Naive thymus-derived CD4-positive, alpha-beta T cell (primary cell): ENCODE results near the gene CAPN7. TPM values are rescaled to one million over a fixed set of nuclear protein-coding genes. Genes with fewer than 3 reads are reported as not detected.

Experiments used
- ATAC-seq: fragments of 150-1000 bp; cut with Tn5 transposase; 2 replicates; pipeline ENCODE4 v1.10.0; 2021; ENCODE audit warnings: mild to moderate bottlenecking, moderate library complexity
- CTCF ChIA-PET: fragments of 350-600 bp; sonication (Branson Sonifier 250); formaldehyde crosslinking; loops from one replicate; lab custom pipeline; 2021; ENCODE audit warnings: antibody characterized with exemption; lab: Charles Lee
- POLR2A ChIA-PET: fragments of 350-600 bp; sonication (Branson Sonifier 250); formaldehyde crosslinking; loops from one replicate; lab custom pipeline; 2021; ENCODE audit warnings: antibody characterized with exemption, inconsistent platforms; lab: Charles Lee
- DNase-seq, 9 donors: peaks; one replicate each; pipeline versions ENCODE4 v3.0.0 to v3.0.0-alpha.2; 2020 to 2022; ENCODE audit warnings: mixed read lengths in 1 of 9
- H3K27ac ChIP-seq: one replicate; pipeline ENCODE4 v1.7.0; 2013; ENCODE audit warnings: mild to moderate bottlenecking, low read depth, low read length, moderate library complexity
- H3K27me3 ChIP-seq, 2 donors: one replicate each; pipeline ENCODE4 v1.7.0; 2013; ENCODE audit warnings: low read length in 2 of 2, mild to moderate bottlenecking in 2 of 2, moderate library complexity in 2 of 2; ENCODE audit not compliant: control insufficient read depth in 2 of 2, insufficient read depth in 2 of 2
- H3K36me3 ChIP-seq, 3 experiments: 1 replicate in 2 of 3; 2 replicates in 1 of 3; pipeline ENCODE4 v1.7.0; 2013; ENCODE audit warnings: low read length in 3 of 3, mild to moderate bottlenecking in 3 of 3, moderate library complexity in 1 of 3; ENCODE audit not compliant: insufficient read depth in 3 of 3, control insufficient read depth in 2 of 3
- H3K4me1 ChIP-seq, 2 donors: one replicate each; pipeline ENCODE4 v1.7.0; 2013; ENCODE audit warnings: low read length in 2 of 2, mild to moderate bottlenecking in 2 of 2, moderate library complexity in 1 of 2; ENCODE audit not compliant: control insufficient read depth in 2 of 2, insufficient read depth in 2 of 2
- H3K4me3 ChIP-seq: 2 replicates; pipeline ENCODE4 v1.7.0; 2013; ENCODE audit warnings: mild to moderate bottlenecking, low read length
- H3K9me3 ChIP-seq, 3 experiments: 1 replicate in 2 of 3; 2 replicates in 1 of 3; pipeline ENCODE4 v1.7.0; 2013; ENCODE audit warnings: low read length in 3 of 3; ENCODE audit not compliant: control insufficient read depth in 2 of 3
- H3K27ac Mint-ChIP-seq, 9 donors: one replicate each; pipeline ENCODE4 v1.8.0; 2020 to 2022; ENCODE audit warnings: mixed read lengths in 9 of 9, mild to moderate bottlenecking in 8 of 9, moderate library complexity in 5 of 9, inconsistent platforms in 2 of 9
- H3K27me3 Mint-ChIP-seq, 5 donors: one replicate each; pipeline ENCODE4 v1.8.0; 2021 to 2022; ENCODE audit warnings: mixed read lengths in 5 of 5, mild to moderate bottlenecking in 1 of 5
- H3K36me3 Mint-ChIP-seq, 5 donors: one replicate each; pipeline ENCODE4 v1.8.0; 2020 to 2022; ENCODE audit warnings: mixed read lengths in 5 of 5, mild to moderate bottlenecking in 3 of 5, inconsistent platforms in 1 of 5
- H3K4me1 Mint-ChIP-seq, 7 donors: one replicate each; pipeline ENCODE4 v1.8.0; 2020 to 2022; ENCODE audit warnings: mixed read lengths in 7 of 7, mild to moderate bottlenecking in 3 of 7, inconsistent platforms in 1 of 7
- H3K4me3 Mint-ChIP-seq, 10 donors: one replicate each; pipeline ENCODE4 v1.8.0; 2020 to 2022; ENCODE audit warnings: mild to moderate bottlenecking in 10 of 10, mixed read lengths in 10 of 10, moderate library complexity in 6 of 10, inconsistent platforms in 2 of 10
- H3K9me3 Mint-ChIP-seq, 11 donors: one replicate each; pipeline ENCODE4 v1.8.0; 2020 to 2022; ENCODE audit warnings: mixed read lengths in 11 of 11, mild to moderate bottlenecking in 4 of 11, inconsistent platforms in 1 of 11, moderate library complexity in 1 of 11
- intact Hi-C, 2 donors: fragments of 100-400 bp; cut with micrococcal nuclease; formaldehyde crosslinking; loops; one replicate each; pipeline ENCODE4 v1.15.1; 2023
- polyA plus RNA-seq, 2 donors: library from polyadenylated mRNA; unstranded; fragments of 300-500 nt; fragmentation: Illumina TruSeq; gene quantifications; one replicate each; pipeline ENCODE4 v1.2.3, GENCODE V29; 2021
- total RNA-seq, 6 experiments: library from RNA in 5 of 6; stranded (reverse) in 5 of 6; gene quantifications; 1 replicate in 5 of 6; 2 replicates in 1 of 6; pipeline ENCODE4 v1.2.3 and lab custom pipeline; 2021 to 2026

CAPN7 gene
- total and polyA plus RNA-seq, 7 experiments from 2014 or later = 23.4 to 104 (median 61.5) TPM

- Mint-ChIP-seq H3K36me3 (peaks cover 10 to 41% (median 36%) of the 10 kb centered on the region in 5 donors), H3K4me1 (peaks cover 10 to 29% (median 16%) of the 10 kb centered on the region in 7 donors), H3K9me3 (no peaks in the 10 kb centered on the region), H3K27me3 (no peaks in the 10 kb centered on the region), H3K4me3 (no peak overlapping the region), H3K27ac (no peak overlapping the region)
- POLR2A ChIA-PET = interaction anchor here (0.6 to 1.6 kb wide), 5 partner anchors 8 to 378 kb away, joined by 3 to 10 read pairs (median 4); partner anchors contain the start of gene CAPN7
- H3K27ac ChIP-seq = no peak overlapping the region
- intact Hi-C loops = loop anchor here in 1 of 2 donors (2.0 kb wide), 1 partner anchor 15 kb away; the partner anchor contains the start of gene CAPN7
- no peak overlapping the region for H3K4me3 ChIP-seq
- no peaks in the 10 kb centered on the region for H3K27me3 ChIP-seq
- H3K4me1 ChIP-seq = no peaks in the 10 kb centered on the region
- CTCF ChIA-PET = interaction anchor here (0.7 to 3.0 kb wide), 2 partner anchors 19 to 369 kb away, joined by 3 to 8 read pairs; no protein-coding TSS in a partner anchor
- peaks cover 33 to 79% (median 36%) of the 10 kb centered on the region in 3 experiments for H3K36me3 ChIP-seq
- no peak for DNase-seq
- no peaks in the 10 kb centered on the region for H3K9me3 ChIP-seq
- ATAC-seq = no peak
Measured at GRCh38 chr3:15221574-15222217, 15.7 kb downstream of the CAPN7 start.

GRCh38 chr3:15223685-15224572, 17.9 kb downstream of the CAPN7 start:
- no peaks in the 10 kb centered on the region for H3K4me1 ChIP-seq
- CTCF ChIA-PET = no interaction called here
- peaks cover 22 to 79% (median 30%) of the 10 kb centered on the region in 3 experiments for H3K36me3 ChIP-seq
- H3K36me3 Mint-ChIP-seq = peaks cover 10 to 38% (median 25%) of the 10 kb centered on the region in 5 donors
- H3K9me3 ChIP-seq = no peaks in the 10 kb centered on the region
- no peaks in the 10 kb centered on the region for H3K27me3 Mint-ChIP-seq
- H3K4me3 Mint-ChIP-seq = no peak overlapping the region
- peak overlapping the region in 1 of 9 donors; percentile 28 for H3K27ac Mint-ChIP-seq
- ATAC-seq = no peak
- peaks cover 0 to 13% (median 5%) of the 10 kb centered on the region in 7 donors for H3K4me1 Mint-ChIP-seq
- no peaks in the 10 kb centered on the region for H3K27me3 ChIP-seq
- intact Hi-C loops = loop anchor here in 1 of 2 donors (2.0 kb wide), 1 partner anchor 17 kb away; the partner anchor contains the start of gene CAPN7
- no peak overlapping the region for H3K27ac ChIP-seq
- POLR2A ChIA-PET = interaction anchor here (0.7 to 1.4 kb wide), 3 partner anchors 17 to 569 kb away, joined by 4 to 7 read pairs (median 7); no protein-coding TSS in a partner anchor
- no peak for DNase-seq
- H3K9me3 Mint-ChIP-seq = no peaks in the 10 kb centered on the region
- no peak overlapping the region for H3K4me3 ChIP-seq

DNA sequence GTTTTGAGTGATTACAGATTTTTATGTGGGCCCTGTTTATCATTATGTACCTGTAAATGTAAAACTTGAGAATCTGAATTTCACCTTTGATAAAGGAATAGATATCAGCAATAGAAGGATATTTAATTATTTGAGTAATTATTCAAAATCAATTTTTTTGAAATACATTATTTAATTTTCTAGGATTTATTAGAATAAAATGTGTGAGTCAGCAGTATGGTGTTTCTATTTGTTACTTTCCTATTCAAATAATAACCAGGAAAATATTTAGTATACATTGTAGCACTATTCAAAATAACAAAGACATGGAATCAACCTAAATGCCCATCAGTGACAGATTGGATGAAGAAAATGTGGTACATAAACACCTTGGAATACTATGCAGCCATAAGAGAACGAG, 22.1 kb downstream of the CAPN7 start:
- ATAC-seq = no peak
- Histone ChIP-seq H3K9me3 (no peaks in the 10 kb centered on the region), H3K4me3 (no peak overlapping the region), H3K27me3 (no peaks in the 10 kb centered on the region), H3K27ac (no peak overlapping the region), H3K36me3 (peaks cover 13 to 69% (median 18%) of the 10 kb centered on the region in 3 experiments), H3K4me1 (no peaks in the 10 kb centered on the region)
- ChIA-PET CTCF (interaction anchor here (1.4 kb wide), 1 partner anchor 40 kb away, joined by 4 read pairs; no protein-coding TSS in a partner anchor), POLR2A (interaction anchor here (0.6 kb wide), 1 partner anchor 15 kb away, joined by 5 read pairs; no protein-coding TSS in a partner anchor)
- Mint-ChIP-seq H3K27ac (no peak overlapping the region), H3K36me3 (peaks cover 0 to 26% (median 7%) of the 10 kb centered on the region in 5 donors), H3K4me3 (no peak overlapping the region), H3K27me3 (no peaks in the 10 kb centered on the region), H3K4me1 (peaks cover 0 to 5% (median 0%) of the 10 kb centered on the region in 7 donors), H3K9me3 (no peaks in the 10 kb centered on the region)
- no peak for DNase-seq
- intact Hi-C loops = no loop called here

DNA sequence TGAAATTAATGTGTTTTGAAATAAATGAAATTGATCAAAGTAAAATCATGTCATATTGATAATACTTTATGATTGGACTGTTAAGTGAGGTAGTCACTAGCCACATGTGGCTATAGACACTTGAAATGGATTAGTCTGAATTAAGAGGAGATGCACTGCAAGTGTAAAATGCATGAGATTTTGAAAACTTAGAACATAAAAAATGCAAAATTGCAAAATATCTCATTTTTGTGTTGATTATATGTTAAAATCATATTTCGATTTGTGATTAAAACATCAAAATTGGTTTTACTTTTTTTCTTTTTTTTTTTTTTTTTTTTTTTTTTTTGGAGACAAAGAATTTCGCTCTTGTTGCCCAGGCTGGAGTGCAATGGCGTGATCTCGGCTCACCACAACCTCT, 23.2 kb downstream of the CAPN7 start:
- ChIA-PET CTCF (no interaction called here), POLR2A (no interaction called here)
- Mint-ChIP-seq H3K9me3 (no peaks in the 10 kb centered on the region), H3K4me1 (peaks cover 0 to 4% (median 0%) of the 10 kb centered on the region in 7 donors), H3K4me3 (no peak overlapping the region), H3K36me3 (peaks cover 0 to 24% (median 5%) of the 10 kb centered on the region in 5 donors), H3K27me3 (no peaks in the 10 kb centered on the region), H3K27ac (no peak overlapping the region)
- intact Hi-C loops = no loop called here
- Histone ChIP-seq H3K36me3 (peaks cover 12 to 66% (median 24%) of the 10 kb centered on the region in 3 experiments), H3K27me3 (no peaks in the 10 kb centered on the region), H3K4me3 (no peak overlapping the region), H3K27ac (no peak overlapping the region), H3K4me1 (no peaks in the 10 kb centered on the region), H3K9me3 (no peaks in the 10 kb centered on the region)
- ATAC-seq = no peak
- DNase-seq = no peak

- ChIA-PET CTCF (interaction anchor here (1.4 kb wide), 1 partner anchor 27 kb away, joined by 5 read pairs; no protein-coding TSS in a partner anchor), POLR2A (no interaction called here)
- H3K36me3 Mint-ChIP-seq = peaks cover 8 to 26% (median 15%) of the 10 kb centered on the region in 5 donors
- Histone ChIP-seq H3K27ac (no peak overlapping the region), H3K27me3 (no peaks in the 10 kb centered on the region), H3K4me1 (no peaks in the 10 kb centered on the region), H3K9me3 (no peaks in the 10 kb centered on the region), H3K36me3 (peaks cover 11 to 42% (median 14%) of the 10 kb centered on the region in 3 experiments), H3K4me3 (no peak overlapping the region)
- DNase-seq (peak in 6 of 9 donors; percentile 26 to 47 (median 38)), ATAC-seq (peak; percentile 74)
- H3K27me3 Mint-ChIP-seq = no peaks in the 10 kb centered on the region
- H3K9me3 Mint-ChIP-seq = no peaks in the 10 kb centered on the region
- H3K4me3 Mint-ChIP-seq = no peak overlapping the region
- peak overlapping the region in 2 of 9 donors; percentile 36 to 52 for H3K27ac Mint-ChIP-seq
- peaks cover 4 to 16% (median 9%) of the 10 kb centered on the region in 7 donors for H3K4me1 Mint-ChIP-seq
- intact Hi-C loops = loop anchor here (1.0 to 5.0 kb wide), 3 partner anchors 34 to 164 kb away; partner anchors contain the start of gene CAPN7 (in 1 of the 2)
Measured at GRCh38 chr3:15241341-15241740, 35.3 kb downstream of the CAPN7 start.
